Measurements from ENCODE around the gene KRTAP10-11.
A peak's percentile ranks its signal among the peaks of the same experiment; 100 is the strongest.
"Not testable (repeated sequence)": the region's sequence is repeated elsewhere in the genome, so short reads cannot be mapped to it uniquely, and the experiment has no call there.

KRTAP10-11 gene

DNA sequence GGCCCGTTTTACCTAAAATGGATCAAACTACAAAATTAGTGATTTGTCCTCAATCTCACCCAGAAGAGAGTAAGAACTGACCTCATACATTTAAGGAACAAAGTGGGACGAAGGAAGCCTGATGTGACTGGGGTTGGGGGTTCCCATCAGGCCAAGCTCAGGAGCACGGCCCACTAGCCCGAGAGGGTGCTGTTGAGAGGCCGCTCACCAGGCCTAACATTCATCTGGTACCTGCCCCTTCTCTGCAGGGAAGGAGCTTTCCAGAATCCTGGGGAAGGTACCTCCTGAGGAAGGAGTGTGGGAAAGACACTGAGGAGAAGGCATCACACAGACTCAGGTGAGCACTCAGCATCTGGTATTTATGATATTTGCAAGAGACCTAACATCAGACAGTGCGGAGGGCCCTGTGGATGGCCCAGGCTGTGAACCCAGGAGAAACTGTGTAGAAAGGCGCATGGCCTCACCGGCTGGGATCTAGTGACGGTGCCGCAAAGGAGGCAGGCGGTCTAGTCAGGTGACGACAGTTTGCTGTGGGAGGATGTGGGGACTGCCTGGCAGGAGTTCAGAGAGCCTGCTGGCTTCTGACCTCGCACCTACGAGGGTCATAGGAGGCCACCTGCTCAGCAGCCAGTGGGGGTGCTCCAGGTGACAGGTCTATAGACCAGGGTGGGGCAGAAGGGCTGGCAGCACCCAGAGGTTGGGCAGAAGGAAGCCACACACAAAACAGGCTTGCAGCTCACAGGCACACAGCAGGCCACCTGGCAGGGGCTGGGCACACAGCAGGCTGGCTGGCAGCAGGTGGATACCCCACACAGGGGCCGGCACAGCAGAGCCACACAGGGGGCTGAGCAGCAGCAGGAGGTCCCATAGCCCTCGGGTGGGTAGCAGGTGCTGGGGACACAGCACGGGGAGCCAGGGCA is 7.7 kb downstream of the KRTAP10-11 start:
- no peak overlapping the region for H3K9ac ChIP-seq
- H3K4me2 ChIP-seq: peak overlapping the region in 8 of 11 experiments; percentile 19 to 67 (median 53); a peak in 15 of 22 replicates
- H3K27ac ChIP-seq: peak overlapping the region in 5 of 11 experiments; percentile 2 to 43 (median 24); a peak in 6 of 22 replicates
- H3K9me3 ChIP-seq (replicated peaks in 1 of 11): peaks cover 34 to 94% (median 69%) of the 10 kb centered on the region in 11 experiments
- H3K4me3 ChIP-seq: no peak overlapping the region; a peak in 1 of 20 replicates
- H3K4me1 ChIP-seq: peaks cover 21 to 76% (median 59%) of the 10 kb centered on the region in 10 experiments
- H3K36me3 ChIP-seq: peaks cover 0 to 5% (median 0%) of the 10 kb centered on the region in 11 experiments; a peak in 2 of 22 replicates
- TF ChIP-seq Cebpa-rat (IDR thresholded peaks at IDR 0.05): no peak
- H4K20me1 ChIP-seq: no peaks in the 10 kb centered on the region
- H3K27me3 ChIP-seq: no peaks in the 10 kb centered on the region

DNA sequence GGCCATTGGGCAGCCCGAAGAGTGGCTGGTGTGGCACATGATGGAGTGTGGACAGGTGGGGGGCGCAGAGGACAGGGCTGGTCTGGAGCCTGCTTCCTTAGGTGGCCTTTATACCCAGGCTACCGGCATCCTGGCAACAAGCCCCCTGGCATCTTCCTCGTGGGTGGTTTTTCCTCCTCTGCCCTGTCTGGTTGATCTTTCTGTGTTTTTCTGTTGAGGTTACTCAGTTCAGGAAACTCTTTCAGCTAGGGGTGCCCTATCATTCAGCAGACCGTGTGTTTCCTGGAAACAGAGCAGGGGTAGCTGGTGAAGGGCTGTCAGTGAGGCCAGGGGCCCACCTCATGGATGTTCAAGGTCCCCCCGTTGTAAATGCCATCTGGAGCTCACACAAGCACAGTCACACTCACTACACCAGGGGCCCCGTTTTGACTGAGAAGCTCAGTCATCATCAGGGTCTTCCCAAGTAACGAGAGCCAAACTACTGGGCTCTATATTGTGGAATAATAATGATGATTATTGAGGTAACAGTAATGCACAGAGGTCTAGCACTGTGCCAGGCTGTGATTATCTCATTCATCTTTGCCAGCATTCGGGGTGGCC is 8.5 kb downstream of the KRTAP10-11 start, which contains the start of gene KRTAP12-4:
Gene KRTAP12-4, minus strand, starts transcription at position 84 of the 600 bp plus-strand sequence. Its CDS starts 45 bp downstream, at position 39.
- Histone ChIP-seq H3K4me3 (no peak within 1 kb of the TSS; a peak in 1 of 20 replicates), H4K20me1 (no peaks in the 10 kb centered on the region), H3K27ac (peak within 1 kb of the TSS in 5 of 11 experiments; percentile 2 to 43 (median 24); a peak in 6 of 22 replicates), H3K4me1 (peaks cover 28 to 73% (median 58%) of the 10 kb centered on the region in 10 experiments), H3K4me2 (peak within 1 kb of the TSS in 8 of 11 experiments; percentile 19 to 67 (median 53); a peak in 15 of 22 replicates), H3K9ac (no peak within 1 kb of the TSS), H3K36me3 (peaks cover 0 to 5% (median 0%) of the 10 kb centered on the region in 11 experiments; a peak in 2 of 22 replicates), H3K27me3 (no peaks in the 10 kb centered on the region), H3K9me3 (replicated peaks in 1 of 11) (peaks cover 31 to 96% (median 68%) of the 10 kb centered on the region in 11 experiments)
- no peak for TF ChIP-seq Cebpa-rat (IDR thresholded peaks at IDR 0.05)

DNA sequence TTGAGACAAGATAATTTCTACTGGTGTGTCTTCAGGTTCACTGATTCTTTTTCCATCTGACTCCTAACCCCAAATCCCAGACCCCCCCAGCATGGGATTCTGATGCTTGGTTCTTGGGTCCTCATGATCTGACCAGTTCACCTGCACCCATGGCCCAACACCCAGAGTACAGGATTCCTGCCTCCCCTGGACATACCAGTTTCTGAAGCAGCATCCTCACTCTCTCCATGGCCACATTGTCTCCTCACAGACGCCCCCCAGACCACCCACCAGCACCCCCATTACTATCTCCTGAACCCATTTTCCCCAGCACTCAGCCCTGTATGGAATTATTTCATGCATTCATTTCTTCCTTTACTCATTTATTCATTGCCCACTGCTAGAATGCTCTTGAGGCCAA is 10.7 kb downstream of the KRTAP10-11 start:
- Histone ChIP-seq H3K36me3 (peaks cover 0 to 5% (median 0%) of the 10 kb centered on the region in 11 experiments; a peak in 2 of 22 replicates), H4K20me1 (no peaks in the 10 kb centered on the region), H3K9me3 (replicated peaks in 1 of 11) (peaks cover 30 to 88% (median 59%) of the 10 kb centered on the region in 11 experiments), H3K4me1 (peaks cover 29 to 59% (median 49%) of the 10 kb centered on the region in 10 experiments), H3K4me3 (peak overlapping the region in 1 of 10 experiments; percentile 22; a peak in 1 of 20 replicates), H3K27ac (peak overlapping the region in 9 of 11 experiments; percentile 10 to 70 (median 65); a peak in 13 of 22 replicates), H3K27me3 (no peaks in the 10 kb centered on the region), H3K4me2 (peak overlapping the region; percentile 59 to 89 (median 68); a peak in 21 of 22 replicates), H3K9ac (no peak overlapping the region)
- TF ChIP-seq Cebpa-rat (IDR thresholded peaks at IDR 0.05): no peak

DNA sequence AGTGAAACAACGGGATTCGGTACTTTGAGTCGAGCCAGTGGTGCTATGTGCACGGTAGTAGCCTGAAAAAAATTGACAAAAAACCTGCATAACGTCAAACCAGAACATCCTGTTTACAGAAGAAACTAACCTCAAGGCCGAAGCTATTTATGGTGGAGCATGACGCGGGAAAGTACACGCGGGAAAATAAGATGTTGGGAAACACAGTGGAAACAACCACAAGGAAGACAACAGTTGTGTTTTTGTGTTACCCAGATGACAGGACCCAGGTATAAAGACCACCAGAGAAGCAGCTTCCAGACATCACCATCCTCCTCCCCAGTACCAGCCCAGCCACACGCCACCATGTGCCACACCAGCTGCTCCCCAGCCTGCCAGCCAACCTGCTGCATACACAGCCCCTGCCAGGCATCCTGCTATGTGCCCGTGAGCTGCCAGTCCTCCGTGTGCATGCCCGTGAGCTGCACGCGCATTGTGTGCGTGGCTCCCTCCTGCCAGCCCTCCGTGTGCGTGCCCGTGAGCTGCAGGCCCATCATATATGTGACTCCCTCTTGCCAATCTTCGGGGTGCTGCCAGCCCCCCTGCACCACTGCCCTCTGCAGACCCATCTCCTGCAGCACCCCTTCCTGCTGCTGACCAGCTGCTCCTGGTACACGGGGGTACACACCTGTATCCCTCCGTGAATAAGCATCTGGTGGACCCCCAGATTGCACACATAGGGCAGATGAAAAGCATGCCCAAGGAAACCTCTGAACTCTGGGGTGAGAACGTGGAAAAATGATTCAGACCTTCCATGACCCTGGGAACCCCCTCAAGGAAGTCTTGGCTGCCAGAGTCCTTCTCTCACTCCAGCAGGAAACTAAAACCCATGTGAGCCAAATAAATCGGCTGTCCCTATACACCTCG is 11.7 kb downstream of the KRTAP10-11 start, which contains the start of gene KRTAP12-3:
Gene KRTAP12-3, plus strand, starts transcription at position 298 of the 906 bp plus-strand sequence. Its CDS starts 48 bp downstream, at position 346.
- H3K27me3 ChIP-seq: no peaks in the 10 kb centered on the region
- H3K4me2 ChIP-seq: peak within 1 kb of the TSS; percentile 59 to 89 (median 68)
- H3K4me1 ChIP-seq: peaks cover 29 to 50% (median 46%) of the 10 kb centered on the region in 10 experiments
- H3K36me3 ChIP-seq: peaks cover 0 to 5% (median 0%) of the 10 kb centered on the region in 11 experiments; a peak in 2 of 22 replicates
- H3K27ac ChIP-seq: peak within 1 kb of the TSS in 10 of 11 experiments; percentile 29 to 70 (median 64); a peak in 17 of 22 replicates
- H4K20me1 ChIP-seq: no peaks in the 10 kb centered on the region
- TF ChIP-seq Cebpa-rat (IDR thresholded peaks at IDR 0.05): no peak
- H3K4me3 ChIP-seq: peak within 1 kb of the TSS in 3 of 10 experiments; percentile 6 to 22 (median 19); a peak in 1 of 20 replicates
- H3K9ac ChIP-seq: peak within 1 kb of the TSS in 8 of 11 experiments; percentile 4 to 47 (median 29); a peak in 8 of 22 replicates
- H3K9me3 ChIP-seq (replicated peaks in 1 of 11): peaks cover 31 to 78% (median 49%) of the 10 kb centered on the region in 11 experiments

DNA sequence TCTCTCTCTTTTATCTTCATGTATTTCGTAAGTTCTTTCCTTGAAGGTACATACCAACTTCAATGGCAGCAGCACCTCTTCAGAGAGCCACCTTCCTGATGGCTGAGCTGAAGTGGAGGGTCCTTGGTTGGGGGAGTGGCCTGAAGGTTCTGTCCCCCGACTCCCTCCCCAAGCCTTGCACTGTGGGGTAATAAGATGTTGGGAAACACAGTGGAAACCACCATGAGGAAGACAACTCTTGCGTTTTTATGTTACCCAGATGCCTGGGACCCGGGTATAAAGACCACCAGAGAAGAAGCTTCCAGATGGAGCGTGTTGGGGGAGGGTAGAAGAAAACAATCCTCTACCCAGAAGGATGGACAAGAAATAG is 12.3 kb downstream of the KRTAP10-11 start:
- peak in 4 of 11 experiments; percentile 18 to 57 (median 28); a peak in 3 of 22 replicates for TF ChIP-seq Cebpa-rat (IDR thresholded peaks at IDR 0.05)
- peak overlapping the region in 10 of 11 experiments; percentile 29 to 70 (median 64); a peak in 17 of 22 replicates for H3K27ac ChIP-seq

DNA sequence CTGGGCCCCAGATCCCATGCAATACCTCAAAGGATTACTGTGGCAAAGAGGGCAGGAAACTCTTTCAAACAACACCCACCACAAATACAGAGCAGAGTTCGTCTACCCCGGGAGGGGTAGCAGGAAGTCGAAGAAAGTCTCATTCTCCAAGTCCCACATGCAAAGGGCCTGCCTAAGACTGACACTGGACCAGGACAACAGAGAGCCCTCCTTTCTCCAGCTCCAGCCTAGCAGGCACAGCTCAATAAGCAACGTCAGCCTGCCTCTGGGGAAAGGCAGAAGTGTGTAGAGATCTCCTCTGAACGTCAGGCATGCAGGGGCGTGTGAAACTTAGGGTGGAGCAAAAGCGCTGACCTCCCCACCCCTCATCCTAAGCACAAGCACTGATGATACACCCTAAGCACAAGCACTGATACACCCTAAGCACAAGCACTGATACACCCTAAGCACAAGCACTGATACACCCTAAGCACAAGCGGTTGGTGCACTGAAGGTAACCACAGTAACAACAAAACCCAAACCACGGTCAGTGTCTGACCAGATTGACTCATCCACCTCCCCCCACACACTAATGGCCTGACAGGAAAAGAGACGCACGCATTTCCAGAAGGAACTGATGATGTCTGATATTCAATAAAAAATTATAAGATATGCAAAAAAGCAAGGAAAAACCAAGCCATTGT is 12.8 kb downstream of the KRTAP10-11 start:
- Histone ChIP-seq H3K27ac (peak overlapping the region in 10 of 11 experiments; percentile 29 to 70 (median 64); a peak in 16 of 22 replicates), H3K36me3 (peaks cover 0 to 5% (median 0%) of the 10 kb centered on the region in 11 experiments; a peak in 2 of 22 replicates), H3K9me3 (replicated peaks in 1 of 11) (peaks cover 36 to 67% (median 46%) of the 10 kb centered on the region in 11 experiments), H4K20me1 (no peaks in the 10 kb centered on the region), H3K4me2 (peak overlapping the region; percentile 59 to 89 (median 68)), H3K4me1 (peaks cover 29 to 39% (median 37%) of the 10 kb centered on the region in 10 experiments), H3K27me3 (no peaks in the 10 kb centered on the region), H3K4me3 (0 out of 20 replicates have a peak overlapping the region, but pooled peaks of 1 of the 10 experiments have one; percentile 6), H3K9ac (peak overlapping the region in 5 of 11 experiments; percentile 1 to 35 (median 23); a peak in 5 of 22 replicates)
- TF ChIP-seq Cebpa-rat (IDR thresholded peaks at IDR 0.05): peak in 1 of 11 experiments; percentile 7; a peak in 1 of 22 replicates

More for the DNA sequence above, 12.3 kb downstream of the KRTAP10-11 start:
- Histone ChIP-seq H3K4me2 (peak overlapping the region; percentile 59 to 89 (median 68)), H3K36me3 (peaks cover 0 to 5% (median 0%) of the 10 kb centered on the region in 11 experiments; a peak in 2 of 22 replicates), H3K9me3 (replicated peaks in 1 of 11) (peaks cover 34 to 72% (median 47%) of the 10 kb centered on the region in 11 experiments), H3K27me3 (no peaks in the 10 kb centered on the region), H4K20me1 (no peaks in the 10 kb centered on the region), H3K4me1 (peaks cover 29 to 44% (median 42%) of the 10 kb centered on the region in 10 experiments), H3K4me3 (0 out of 20 replicates have a peak overlapping the region, but pooled peaks of 2 of the 10 experiments have one; percentile 6 to 19), H3K9ac (peak overlapping the region in 5 of 11 experiments; percentile 4 to 47 (median 35); a peak in 6 of 22 replicates)

DNA sequence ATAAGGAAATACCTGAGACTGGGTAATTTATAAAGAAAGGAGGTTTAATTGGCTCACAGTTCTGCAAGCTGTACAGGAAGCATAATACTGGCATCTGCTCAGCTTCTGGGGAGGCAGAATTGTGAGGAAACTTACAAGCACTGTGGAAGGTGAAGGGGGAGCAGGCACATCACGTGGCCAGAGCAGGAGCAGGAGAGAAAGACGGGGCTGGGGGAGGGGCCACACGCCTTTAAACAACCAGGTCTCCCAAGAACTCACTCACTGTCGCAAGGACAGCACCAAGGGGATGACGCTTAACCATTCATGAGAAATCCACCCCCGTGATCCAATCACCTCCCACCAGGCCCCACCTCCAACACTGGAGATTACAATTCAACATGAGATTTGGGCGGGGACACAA is 15.4 kb downstream of the KRTAP10-11 start:
- H3K27me3 ChIP-seq, H3K4me3 ChIP-seq, H3K27ac ChIP-seq, H3K9ac ChIP-seq, H3K36me3 ChIP-seq, H3K4me2 ChIP-seq, H4K20me1 ChIP-seq: not testable (repeated sequence)
- Histone ChIP-seq H3K9me3 (replicated peaks in 1 of 11) (peaks cover 18 to 41% (median 27%) of the 10 kb centered on the region in 11 experiments), H3K4me1 (peaks cover 26 to 30% (median 29%) of the 10 kb centered on the region in 10 experiments)

Data from BLaER1 treated with 17β-estradiol and CSF1 and Interleukin-3, amounts not matched to agents 10 nM and 100 nM (cell line).